Measurements from ENCODE around the gene C1QL1.

DNA sequence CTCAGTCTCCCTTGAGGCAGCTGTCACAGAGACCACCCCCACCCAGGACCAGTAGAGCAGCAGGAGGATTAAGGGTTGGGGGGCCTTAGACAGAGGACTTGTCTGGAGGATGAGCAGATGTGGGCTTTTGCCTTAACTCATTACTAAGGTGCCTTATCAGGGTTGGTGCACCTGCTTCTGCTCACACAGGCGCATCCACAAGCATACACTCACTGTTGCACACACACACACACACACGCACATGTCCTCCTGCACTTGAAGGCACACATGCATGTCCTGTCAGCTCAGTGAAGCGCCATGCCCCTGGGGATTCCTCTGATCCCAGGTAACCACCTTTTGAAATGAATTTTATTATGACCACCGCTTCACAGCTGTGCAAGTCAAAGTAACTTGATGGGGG is 54.0 kb downstream of the C1QL1 start:
- no peak for TF ChIP-seq TAF1 (IDR thresholded peaks at IDR 0.05; ENCODE audit: low read depth, low read length)
- no peak for TF ChIP-seq POLR2AphosphoS5 (IDR thresholded peaks at IDR 0.05; ENCODE audit: low read depth, low read length)
- TF ChIP-seq POLR2A (IDR thresholded peaks at IDR 0.05; ENCODE audit: low read depth, low read length): no peak
- TF ChIP-seq PAX5 (IDR thresholded peaks at IDR 0.05; ENCODE audit: insufficient read depth, low read length, severe bottlenecking): no peak
- TF ChIP-seq POU2F2 (IDR thresholded peaks at IDR 0.05; ENCODE audit: low read depth, low read length): no peak
- no peak for TF ChIP-seq SPI1 (IDR thresholded peaks at IDR 0.05; ENCODE audit: low read depth, low read length)
